ENCODE results near the gene WDR33.

WDR33 gene

DNA sequence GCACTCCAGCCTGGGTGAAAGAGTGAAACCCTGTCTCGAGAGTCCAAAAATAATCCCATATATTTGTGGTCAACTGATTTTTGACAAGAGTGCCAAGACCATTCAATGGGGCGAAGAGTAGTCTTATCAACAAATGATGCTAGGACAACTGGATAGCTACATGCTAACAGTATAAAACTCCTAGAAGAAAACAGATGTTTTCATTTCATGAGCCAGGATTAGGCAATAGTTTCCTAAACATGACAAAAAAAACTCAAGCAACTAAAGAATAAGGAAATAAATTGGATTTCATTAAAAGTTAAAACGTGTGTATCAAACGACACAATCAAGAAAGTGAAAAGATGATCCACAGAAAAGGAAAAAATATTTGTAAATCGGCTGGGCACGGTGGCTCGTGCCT is 141.9 kb downstream of the WDR33 start:
- no peak for DNase-seq

DNA sequence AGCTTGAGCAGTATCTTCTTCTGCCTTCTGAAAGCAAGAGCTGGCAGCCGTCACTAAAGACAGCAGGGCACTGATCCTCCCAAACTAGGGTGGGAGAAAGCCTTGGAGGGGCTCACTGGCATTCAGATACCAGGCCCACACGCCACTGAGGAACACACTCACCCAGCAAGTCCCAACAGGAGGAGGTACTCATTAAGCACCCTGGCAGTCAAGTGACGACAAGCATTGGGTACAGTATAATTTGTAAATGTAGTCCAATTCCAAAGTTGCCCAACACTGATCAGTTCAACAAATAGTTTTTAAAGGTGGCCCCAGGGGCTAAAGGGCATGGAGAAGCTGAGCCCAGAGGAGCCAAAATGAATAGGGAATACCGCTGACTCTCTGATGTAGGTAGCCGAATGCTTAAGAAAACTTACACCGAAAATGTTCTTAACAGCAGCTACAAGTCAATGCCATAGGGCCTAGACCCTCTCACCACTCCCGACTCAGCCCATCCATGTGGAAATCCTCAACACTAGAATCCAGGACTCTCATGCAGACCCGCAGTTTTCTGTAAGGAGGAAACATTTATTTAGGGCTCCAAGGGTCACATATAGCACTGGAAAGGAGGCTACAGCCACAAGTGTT is 145.6 kb downstream of the WDR33 start:
- DNase-seq: no peak

DNA sequence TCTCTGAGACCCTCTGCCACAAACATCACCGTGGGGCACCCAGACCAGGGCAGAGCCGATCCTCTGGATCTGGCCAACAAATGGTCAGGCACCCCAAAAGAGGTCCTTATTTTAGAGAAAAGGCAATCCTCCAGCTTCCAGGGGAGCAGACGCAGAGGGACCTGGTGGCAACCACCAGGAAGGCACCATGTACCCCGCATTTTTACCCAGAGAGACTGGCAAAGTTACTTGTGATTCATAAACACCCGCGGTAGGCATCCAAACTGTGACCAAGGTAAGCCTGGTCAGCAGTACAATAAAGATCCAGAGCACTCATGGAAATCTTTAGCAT is 146.1 kb downstream of the WDR33 start:
- DNase-seq: no peak

DNA sequence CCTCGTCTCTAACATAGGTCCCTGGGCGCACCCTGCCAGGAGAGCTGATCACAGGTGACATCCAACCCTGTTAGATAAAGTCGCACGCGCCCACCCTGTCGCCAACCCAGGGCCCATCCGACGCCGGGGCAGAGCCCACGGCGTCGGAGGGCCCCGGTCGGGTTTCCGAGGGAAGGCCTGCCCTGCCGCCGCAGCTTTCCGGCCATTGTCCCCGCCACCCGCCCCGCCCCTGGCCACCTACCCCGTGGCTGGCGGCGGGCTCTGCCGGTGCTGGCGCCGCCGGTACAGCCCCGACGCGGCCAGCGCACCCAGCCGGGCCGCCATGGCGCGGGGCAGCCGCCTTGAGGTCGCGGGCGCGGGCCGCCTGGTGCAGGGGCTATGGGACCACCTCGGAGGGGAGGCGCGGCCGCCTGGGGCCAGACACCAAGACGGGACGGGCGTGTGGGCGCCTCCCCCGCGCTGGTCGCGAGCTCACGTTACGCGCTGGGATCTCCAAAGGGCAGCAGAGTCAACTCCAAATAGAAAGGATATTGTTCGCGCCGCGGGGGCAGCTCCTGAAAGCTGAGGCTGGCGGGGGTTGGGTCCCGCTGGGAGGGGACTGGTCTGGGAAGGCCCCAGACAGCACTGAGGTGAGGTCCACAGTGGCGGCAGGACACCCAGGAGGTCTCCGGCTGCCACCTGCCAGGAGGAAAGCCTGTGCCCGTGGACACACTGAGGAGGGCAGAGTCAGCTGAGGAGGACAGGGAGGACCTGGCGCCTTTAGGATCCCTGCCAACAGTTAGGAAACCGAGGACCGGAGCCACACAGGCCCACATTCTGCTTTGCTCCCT is 146.7 kb downstream of the WDR33 start:
- DNase-seq: no peak

DNA sequence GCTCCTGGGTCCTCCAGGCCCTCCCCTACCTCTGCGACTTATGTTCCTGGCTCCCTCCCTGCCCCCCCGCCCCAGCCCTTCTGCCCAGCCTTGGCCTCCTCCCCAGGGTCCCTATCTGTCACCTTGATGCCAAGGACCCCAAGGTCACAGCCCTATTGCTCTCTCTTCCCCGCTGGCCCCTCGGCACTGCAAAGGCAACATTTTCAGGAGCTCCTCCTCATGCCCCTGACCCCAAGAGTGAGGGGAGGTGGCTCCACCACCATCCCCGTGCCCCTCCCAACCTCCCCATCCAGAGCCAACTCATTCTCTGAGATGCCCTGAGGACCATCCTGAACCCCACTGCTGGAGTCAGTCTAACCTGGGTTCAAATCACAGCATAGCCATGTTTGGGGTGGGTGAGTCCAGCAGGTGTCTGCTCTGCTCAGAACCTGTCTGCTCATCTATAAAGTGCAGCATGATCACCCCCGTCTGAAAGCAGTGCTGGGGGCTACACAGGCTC is 147.4 kb downstream of the WDR33 start:
- no peak for DNase-seq

DNA sequence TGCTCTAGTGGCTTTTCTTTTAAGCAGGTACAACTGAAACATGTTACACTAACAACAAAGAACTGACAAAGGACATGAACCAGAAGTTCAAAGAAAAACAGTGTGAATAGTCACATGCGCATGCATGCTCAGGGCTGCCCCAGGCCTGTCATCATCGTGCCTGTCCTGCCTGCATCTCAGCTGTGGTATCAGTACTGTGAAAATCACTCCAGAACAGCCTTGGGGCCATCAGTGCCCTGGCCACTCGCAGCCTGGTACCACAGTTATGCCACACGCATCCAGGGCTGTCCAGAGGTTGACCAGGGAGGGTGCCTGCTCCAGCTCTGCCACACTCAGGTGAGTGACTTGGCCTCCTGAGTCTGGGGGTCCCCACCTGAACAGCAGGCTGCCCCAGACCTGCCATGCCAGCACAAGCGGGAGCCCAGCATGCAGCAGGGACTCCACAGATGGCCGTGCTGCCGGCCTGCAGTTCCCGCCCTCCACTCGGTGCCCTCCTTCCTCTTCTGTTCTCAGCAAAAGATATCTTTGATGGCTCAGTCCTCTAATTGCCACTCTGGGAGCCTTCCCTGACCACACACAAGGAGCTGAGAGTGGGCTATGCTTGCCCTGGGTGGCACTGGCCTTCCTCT is 147.9 kb downstream of the WDR33 start:
- no peak for DNase-seq

DNA sequence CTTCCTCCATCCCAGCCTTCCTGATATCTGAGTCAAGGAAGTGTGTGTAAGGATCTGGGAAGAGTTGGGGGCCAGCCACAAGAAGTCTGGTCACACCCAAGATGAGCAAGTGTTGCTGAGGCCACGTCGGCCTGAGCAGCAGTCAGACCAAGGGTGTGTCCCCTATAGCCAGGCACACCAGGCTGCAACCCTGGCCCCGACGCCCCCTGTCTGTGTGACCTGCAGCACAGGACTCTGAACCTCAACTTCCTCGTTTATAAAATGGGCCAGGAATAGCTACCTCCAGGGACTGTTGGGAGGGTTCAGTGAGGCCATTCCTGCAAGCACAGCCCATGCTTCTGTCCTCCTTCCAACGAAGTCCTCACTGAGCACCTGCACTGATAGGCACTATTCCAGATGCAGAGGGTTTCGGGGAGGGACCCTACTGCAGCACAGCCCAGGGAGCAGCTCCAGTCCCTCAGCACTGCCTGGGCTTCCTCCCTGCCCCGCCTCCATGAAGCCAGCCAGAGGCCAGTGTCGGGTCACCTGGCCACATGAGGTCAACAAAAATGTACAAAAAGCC is 148.9 kb downstream of the WDR33 start:
- no peak for DNase-seq

DNA sequence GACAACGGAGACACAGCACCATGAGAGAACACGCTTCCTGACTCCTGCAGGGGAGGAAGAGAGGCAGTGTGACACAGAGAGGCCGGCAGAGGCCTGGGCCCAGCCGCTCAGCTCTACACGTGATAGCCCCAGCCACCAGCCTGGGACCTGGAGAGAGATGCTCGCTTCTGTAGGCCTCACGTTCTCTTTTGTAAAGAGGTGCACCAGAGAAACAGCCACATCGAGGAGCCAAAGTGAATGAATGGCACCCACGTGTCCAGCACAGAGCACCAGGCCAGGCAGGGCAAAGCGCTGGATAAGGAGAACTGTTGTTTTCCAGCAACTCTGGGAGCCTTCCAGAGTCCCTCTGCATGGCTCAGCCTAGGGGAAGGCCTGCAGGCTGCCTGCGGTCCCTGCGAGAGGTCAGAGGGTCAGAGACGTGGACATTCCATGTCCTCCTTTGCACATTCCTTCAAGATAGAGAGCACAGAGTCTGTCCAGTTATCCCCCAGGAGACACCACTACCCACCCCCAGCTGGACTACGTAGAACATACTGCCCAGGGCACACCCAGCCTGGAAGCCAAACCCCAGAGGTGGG is 149.8 kb downstream of the WDR33 start:
- DNase-seq: no peak

DNA sequence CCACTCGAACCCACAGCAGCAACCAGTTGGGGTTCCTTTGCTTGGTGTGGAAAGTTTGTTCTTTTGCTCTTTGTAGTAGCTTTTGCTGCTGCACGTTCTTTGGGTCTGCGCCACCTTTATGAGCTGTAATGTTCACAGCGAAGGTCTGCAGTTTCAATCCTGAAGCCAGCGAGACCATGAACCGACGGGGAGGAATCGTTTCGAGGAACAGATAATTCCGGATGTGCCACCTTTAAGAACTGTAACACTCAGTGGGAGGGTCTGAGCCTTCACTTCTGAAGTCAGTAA is 150.7 kb downstream of the WDR33 start:
- DNase-seq: no peak

DNA sequence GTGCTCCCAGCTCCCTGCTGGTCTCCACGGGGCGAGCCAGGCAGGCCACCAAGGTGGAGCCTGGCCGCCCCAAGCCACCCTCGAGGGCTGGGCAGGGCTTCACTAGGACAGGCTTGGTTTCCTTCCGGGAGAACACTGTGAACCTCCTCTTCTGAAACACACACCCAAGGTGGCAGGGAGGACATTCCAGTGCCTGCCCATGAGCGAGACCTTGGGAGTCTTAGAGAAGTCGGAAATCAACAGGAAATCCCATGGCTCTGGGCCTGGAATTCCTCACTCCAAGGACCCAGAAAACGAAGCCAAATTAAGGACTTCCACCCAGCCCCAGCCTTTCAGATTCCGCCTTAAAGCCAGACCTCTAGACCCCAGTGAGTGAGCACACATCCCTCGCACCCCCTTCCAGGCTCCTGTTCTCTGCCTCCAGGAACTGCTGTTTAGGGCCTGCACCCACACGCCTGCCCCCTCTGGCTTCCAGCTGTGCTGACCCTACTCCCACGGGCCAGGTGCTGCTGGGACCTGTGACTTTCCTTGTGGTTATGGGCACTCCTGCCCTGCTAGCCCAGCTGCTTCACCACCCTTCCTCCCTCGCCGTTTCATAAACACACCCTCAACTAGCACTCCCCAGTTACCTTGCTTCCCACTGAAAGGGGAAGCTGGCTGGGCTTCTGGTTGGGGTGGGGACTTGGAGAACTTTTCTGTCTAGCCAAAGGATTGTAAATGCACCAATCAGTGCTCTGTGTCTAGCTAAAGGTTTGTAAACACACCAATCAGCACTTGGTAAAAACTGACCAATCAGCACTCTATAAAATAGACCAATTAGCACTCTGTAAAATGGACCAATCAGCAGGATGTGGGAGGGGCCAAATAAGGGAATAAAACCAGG is 151.3 kb downstream of the WDR33 start:
- DNase-seq: no peak

DNA sequence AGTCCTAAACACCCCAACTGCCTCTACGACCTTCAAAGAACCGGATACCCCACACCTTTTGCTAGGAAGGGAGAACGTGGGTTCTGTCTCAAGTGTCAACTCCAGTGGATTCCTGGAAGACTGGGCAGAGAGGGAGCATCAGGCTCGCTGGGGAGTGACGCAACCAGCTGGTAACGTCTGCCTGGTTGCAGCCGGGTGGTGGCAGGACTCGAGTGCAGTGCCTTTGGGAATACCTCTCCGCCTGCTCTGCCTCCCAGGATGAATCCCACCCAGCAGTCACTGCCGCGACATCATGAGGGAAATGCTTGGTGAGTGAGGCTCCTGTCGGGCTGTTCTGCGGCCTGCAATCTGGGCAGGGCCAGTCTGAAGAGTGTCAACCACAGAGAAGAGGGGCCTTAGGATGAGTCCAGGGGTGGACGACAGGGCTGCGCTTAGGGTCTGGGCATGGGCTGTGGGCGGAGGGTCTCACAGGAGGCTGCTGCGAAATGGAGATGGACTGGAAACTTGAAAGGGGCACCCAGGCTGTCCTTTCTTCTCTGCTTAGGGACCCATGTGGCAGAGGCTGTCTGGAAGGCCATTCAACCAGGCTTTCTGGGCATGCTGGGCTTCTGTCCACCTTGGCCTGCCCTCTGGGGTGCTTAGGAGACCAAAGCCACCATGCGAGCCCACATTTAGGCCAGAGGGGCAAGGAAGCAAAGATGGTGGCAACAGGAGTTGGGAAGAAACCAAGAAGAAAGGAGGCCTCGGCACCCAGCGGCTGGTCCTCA is 152.1 kb downstream of the WDR33 start:
- DNase-seq: no peak

DNA sequence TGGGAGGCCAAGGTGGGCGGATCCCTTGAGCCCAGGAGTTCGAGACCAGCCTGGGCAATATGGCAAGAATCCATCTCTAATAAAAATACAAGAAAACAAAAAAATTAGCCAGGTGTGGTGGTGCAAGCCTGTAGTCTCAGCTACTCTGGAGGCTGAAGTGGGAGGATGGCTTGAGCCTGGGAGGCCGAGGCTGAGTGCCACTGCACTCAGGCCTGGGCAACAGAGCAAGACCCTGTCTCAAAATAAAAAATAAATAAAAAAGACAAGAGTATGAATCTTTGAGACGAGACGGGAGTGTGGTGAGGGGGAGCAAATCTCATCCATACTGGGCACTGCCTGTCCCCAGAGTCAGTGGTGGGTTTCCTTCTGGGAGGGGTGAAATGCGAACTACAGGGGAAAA is 152.8 kb downstream of the WDR33 start:
- no peak for DNase-seq

DNA sequence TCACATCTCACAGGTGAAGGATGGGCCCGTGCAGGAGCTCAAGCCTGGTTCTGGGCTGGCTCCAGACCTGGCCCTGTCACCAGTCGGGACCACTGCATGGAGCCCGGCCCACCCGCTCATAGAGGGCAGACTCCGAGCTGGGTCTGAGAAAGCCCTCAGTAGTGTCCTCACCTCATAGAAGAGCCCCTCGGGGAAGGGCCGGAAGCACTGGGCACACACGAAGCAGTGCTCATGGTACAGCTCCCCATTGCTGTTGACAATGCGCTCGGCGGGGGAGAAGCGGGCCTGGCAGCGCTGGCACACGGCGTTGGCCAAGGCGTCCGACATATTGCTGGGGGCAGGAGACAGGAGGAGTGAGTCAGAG is 153.8 kb downstream of the WDR33 start:
- no peak for DNase-seq

DNA sequence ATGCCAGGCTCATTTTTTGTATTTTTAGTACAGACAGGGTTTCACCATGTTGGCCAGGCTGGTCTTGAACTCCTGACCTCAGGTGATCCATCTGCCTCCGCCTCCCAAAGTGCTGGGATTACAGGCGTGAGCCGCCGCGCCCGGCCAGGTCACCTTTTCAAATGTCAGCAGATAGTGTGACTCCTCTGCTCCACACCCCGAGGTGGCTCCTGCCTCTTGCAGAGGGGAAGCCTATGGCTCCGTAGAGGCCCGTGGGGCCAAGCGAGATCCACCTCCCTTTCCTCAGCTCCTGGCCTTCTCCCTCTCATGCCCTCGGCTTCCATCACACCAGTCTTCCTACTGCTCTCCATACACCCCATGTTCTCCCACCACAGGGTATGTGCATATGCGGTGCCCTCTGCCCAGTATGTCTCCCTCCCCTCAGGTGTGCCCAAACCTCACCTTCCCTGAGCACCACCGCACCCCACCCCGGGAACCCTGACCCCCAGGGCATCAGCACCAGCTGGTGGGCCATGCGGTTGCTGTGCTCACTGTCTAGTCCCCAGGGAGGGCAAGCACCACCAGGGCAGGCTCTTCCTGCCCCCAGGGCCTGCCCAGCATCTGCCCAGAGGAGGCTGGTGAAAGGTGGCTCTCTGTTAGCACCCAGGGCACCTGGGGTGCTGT is 154.3 kb downstream of the WDR33 start:
- no peak for DNase-seq

DNA sequence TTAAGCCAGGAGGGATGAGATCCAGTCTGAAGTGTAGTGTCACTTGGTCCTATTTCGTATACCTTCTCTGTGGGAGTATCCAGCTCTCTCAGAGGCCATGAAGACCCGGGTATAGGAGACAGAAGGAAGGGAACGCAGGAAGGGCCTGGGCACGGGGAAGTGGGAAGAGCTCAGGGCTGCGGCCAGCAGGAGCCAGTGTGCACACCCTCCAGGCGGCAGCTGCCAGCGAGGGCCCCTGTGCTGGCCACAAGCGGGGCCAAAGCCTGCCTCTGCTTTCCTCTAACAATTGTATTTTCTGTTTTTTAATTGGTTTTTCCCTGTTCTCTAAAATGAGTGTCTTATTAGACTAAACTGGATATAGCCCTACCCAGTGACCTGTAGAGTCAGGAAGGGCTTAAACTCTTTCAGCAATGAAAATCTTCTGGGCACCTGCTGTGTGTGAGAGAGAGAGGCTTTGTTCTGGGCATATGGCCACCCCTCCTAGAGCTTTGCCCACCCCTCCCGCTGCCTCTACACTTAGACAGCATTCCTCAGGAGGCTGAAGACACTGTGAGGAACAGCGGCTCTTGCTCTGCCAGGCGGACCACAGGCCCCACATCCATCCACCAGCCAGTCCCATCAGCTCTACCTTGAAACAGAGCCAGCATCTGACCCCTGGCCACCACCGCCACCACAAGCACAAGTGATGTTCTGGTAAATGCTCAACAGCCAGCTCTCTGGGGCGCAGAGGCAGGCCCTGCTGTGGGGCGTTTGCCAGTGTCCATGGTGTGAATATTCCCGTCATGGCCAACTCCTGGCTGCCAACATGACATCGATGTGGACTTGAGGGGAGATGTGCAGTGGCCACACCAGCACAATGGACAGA is 155.5 kb downstream of the WDR33 start:
- DNase-seq: no peak

DNA sequence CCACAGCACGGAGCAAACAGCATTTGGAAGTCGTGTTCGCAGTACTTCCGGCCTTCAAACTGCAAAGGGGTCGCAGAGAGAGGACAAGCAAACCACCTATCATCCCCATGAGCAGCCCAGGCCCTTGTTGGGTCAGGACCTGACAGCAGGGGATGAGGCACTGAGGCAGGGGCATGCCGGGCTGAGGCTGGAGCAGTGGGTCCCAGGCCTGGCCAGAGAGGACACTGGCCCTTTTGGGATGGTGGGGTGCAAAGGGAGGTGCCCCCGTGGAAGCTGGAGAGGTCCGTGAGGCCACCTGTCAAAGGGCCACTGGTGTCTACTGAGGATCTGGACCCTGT is 156.2 kb downstream of the WDR33 start:
- DNase-seq: no peak

DNA sequence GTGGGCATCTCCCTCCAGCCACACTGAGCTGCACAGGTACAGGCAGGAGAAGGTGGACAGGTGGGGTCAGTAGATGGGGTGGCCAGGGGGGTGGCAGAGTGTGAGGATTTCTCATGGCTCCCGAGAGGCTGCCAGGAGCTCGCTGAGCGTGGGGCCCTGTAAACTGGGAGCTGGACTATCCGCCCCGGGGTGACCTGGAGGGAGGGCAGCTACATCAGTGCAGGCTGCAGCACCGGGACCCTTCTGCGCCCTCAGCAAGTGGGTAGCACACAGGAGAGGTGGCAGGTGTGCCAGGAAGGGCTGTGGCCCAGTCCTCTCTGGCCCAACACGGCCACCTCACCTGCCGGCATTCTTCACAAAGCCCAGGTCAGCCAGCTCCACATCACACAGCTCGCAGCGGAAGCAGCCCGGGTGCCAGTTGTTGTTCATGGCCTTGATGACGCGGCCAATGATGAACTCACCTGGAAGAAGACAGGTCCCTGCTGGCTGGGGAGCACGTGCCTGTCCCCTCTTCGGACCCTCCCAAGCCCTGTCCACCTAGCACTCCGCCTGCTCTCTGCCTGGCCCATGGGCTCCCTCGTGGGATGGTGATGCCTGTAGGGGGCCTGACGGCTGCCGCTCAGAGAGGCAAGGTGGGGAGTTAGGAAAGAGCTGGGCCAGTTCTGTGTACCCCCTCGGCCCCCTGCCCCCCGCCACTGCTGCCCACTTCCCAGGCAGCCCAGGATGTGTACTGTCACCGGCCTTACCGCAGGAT is 156.7 kb downstream of the WDR33 start:
- no peak for DNase-seq

DNA sequence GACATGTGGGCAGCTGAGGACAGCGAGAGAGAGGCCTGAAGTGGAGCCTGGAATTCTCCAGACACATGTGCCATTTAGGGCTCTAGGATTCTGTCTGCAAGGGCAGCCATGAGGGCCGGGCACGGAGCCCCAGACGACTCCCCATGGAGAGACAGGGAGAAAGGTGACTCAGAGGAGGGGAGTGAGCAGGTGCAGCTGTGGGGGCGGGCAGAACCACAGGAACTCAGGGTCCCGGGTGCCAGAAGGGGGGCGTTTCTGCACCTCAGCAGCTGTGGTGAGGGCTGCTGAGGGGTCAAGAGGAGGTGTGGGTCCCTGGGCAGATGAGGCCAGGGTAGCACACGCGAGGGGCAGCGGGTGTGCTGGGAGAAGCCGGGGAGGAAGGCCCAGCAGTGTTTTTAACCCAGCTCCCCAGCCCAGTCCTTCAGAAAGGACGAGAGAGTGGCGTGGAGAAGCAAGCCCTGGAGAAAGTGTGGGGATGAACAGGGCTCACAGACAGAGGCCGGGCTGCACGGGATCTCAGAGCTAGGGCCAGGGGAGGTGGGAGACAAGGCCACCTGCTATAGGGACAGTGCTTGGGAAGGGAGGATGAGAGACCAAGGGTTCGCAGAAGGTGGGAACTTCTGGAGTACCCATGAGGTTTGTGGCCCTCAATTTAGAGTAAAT is 157.4 kb downstream of the WDR33 start:
- DNase-seq: no peak

DNA sequence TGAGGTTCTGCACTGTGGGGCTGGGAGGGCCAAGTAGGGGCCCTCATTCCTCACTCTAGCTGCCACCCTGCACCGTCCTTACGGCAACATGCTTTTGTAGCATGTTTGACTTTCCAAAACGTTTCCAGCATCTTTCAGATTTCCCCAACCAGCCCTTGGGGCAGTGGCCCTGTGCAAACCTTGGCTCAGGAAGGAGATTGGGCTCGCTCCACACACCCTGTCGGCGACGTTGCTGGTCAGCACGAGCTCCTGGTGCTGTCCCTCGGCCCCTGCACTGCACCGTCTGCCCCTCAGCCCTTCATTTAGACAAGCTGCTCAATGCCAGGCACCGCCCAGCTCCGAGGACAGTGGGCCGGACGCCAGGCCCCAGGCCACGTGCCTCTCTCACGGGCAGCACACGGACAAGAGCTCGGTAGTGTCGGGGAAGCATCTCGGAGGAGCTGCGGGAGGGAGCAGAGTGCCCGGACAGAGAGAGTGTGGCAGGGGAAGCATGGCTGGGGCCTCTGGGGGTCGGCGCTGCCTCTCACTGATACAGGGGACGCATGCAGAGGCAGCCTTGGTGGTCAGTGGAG is 158.1 kb downstream of the WDR33 start:
- DNase-seq: no peak
